HG03066 (cell line): ENCODE data around the gene CIDEB.

Source experiments
- ATAC-seq: cut with Tn5 transposase; IDR thresholded peaks from one replicate; pipeline ENCODE4 v1.9.1; 2021; ENCODE audit warnings: low read depth; ENCODE audit not compliant: unreplicated experiment

Gene CIDEB

DNA sequence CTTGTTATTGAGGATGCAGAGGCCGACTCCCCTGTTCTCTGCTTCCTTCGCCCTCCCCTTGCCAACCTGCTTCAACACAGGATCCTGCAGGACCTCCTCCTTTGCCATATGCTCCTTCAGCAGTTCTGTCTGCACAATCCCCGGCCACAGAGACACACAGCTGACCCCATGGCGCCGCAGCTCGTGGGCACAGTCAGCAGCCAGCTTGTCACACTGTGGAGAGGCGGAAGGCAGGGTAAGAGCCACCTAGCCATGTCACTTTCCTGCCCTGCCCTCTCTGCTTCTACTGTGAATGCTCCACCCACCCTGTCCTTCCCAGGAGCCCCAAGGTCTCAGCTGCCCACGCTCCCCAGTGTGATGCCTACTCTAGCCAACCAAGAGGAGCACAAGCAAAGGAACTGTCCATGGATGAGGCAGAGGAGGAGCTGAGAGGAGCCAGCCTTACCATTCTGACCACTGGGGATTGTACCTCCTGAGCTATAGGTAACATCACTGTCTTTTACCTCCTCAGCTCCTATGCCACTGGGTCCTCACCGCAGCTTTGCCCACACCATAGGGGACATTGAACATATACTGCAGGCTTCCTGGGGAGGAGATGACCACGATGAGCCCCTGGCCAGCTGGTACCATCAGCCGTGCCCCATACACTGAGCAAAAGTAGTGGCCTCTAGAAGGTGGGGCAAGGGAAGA, 15.5 kb downstream of the CIDEB start:
- ATAC-seq, result no peak

DNA sequence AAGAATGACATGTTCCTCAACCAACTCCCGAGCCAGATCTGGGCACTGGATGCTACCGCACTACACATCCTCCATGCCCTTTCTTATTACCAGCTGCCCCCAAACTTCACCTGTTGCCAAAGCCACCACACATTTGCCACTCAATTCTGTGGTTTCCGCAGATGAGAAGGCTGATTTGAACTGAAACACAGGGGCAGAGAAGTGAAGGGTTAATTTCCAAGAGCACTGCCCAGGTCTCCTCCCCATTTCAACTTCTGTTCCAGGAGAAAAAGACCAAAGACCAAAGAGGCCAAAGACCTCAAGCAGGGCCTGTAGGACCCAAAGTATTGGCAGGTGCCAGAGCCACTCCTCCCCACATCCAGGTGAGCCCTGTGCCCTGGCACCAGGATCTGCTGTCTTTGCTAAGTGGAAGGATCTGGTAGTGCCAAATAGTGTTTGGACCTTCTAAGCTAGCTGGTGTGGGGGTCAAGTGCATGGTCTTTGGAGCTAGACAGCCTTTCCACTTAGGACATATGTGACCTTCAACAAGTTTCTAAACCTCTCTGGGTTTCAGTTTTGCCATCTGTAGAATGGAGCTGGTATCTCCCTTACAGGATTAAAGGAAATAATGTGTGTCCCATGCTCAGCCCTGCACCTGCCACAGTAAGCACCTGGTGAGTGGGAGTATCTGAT, 16.2 kb downstream of the CIDEB start:
- ATAC-seq, result no peak

DNA sequence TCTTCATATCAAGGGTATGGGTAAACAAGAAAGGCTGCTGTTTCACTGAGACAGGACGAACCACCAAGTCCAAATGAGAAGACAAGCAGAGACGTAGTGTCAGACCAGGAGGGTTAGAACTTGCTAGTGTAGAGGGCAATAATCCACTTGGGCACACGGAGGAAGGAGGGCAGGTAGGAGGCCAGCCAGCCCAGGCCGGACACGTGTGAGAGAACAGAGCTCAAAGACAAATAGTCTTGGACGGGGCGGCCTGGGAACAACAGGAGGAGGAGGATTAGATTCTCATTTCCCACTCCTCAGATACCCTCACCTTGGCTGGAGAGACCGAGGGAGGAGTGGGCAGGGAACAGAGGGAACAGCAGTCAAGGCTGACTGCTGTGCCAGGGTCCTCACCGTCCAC, 17.0 kb downstream of the CIDEB start:
- no peak for ATAC-seq

DNA sequence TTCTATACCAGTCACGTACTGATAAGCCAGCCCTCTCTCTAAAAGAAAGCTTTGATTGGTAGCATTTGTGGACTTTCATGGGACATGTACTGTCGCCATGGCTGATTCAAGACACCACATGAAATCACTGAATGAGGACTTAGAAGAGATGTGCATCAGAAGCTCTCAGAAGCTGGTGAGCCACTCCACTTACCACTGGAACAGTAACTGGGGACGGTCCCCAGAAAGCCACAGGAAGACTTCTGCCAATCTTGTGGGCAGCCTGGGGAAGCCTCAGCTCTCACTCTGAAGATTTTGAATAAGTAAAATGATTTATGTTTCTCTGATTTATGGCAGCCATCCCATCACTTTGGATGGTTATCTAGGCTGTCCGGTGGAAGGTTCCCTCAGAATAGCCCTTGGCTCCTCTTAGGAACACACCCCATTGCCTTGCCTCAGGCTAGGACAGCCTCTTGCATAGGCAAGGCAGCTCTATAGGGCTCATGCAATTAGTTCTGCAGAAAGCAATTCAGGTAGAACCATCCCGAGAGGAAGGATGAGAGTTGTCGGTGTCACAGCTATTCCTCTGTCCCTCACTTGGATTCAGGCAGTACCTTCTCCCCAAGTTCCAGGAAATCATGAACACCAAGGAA, 18.0 kb downstream of the CIDEB start:
- ATAC-seq, result peak; percentile 80

DNA sequence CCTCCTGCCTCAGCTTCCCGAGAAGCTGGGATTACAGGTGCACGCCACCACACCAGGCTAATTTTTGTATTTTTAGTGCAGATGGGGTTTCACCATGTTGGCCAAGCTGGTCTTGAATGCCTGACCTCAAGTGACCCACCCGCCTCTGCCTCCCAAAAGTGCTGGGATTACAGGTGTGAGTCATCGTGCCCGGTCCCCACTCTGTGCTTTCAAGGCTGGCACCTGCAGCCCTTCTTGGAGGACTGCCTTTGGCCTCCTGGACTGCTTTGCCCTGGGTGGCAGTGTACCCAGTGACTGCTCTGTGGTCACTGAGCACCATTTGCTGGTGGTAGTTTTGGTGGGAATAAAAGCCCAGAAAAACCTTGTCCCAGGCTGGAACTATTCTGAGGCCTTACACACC, 20.8 kb downstream of the CIDEB start:
- ATAC-seq, result no peak

DNA sequence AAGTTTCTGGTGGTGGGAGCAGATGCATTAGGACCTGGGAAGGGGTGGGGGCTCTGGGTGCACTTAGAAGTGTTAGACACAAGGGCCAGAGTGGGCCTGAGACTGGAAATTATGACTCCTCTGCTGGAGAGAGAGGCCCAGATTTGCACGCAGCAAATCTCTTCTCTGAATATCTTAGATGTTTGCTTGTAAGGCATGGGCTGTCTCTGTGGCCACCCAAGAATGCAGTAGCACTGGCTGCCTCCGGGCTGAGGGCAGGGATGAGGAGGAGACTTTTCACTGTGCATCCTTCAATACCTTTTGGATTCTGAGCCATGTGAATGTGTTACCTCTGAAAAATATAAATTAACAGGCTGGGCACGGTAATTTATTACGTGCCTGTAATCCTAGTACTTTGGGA, 22.4 kb downstream of the CIDEB start:
- no peak for ATAC-seq

DNA sequence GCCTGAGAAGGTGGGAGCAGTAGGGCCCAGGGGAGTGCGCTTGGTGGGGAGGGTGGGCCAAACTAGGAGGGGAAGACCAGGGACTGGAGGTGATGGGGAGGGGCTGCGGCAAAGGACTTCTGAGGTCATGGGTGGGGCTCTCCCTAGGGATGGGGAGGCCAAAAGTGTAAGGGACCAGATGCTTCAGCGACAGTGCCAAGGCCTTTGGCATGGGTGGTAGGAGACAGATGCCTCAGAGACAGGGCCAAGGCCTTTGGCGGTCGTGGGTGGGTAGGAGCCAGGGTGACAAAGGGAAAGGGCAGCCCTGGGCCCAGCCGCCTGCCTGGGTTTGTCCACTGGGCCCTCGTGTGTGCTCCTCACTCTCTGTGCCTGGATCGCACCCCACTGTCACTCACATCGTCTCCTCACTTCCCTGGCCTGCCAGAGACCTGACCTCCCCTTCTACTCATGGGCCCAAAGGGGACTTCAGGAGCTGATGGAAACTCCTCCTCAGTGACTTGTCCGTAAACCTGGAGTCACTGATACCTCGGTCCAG, 23.2 kb downstream of the CIDEB start:
- ATAC-seq, result no peak

DNA sequence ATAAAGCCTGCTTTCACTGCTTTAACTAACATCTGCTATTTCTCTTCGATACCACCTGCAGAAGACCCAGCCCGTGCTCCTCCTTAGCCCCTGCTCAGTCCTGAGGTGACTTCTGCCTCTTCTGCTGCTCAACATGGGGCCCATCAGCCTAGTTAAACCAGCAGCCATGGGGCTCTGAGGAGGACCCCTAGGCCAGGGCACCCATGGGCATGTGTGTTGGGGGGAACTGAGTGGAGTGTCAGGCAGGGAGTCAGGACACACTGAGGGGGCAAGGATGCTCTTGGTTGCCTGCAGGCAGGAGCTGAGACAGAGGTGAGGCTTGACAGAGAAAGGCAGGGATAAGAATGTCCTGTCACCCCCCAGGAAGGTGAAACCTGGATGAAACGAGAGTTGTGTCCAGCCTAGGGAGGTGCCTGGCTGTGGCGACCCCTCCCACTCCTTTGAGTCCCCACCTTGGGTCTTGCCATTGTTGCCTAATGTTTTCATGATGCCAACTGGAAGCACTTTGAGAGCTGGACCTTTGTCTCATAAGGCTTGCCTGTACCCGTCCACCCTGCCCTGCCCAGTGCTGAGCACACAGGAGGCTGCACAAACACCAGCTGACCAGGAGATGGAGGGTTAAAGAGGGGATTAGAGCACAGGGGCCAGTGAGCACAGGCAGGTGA, 23.8 kb downstream of the CIDEB start:
- ATAC-seq, result no peak

DNA sequence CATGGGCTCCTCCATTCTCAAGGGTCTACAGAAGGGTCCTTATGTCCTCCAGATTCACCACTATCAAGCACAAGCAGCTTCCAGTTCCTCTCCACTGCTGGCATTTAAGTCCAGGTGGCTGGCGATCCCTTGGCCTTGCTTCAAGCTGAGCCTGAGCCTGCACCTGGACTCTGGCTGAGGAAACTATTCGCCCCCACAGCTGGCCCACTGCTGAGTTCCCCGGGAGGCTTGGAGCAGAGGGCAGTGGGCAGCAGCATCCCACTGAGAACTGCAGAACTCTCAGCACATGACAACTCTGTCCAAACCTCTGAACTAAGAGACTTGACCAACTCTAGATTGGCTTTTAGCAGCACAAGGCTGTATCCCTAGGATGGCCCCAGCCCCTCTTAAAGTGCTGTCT, 25.0 kb downstream of the CIDEB start:
- ATAC-seq, result no peak

DNA sequence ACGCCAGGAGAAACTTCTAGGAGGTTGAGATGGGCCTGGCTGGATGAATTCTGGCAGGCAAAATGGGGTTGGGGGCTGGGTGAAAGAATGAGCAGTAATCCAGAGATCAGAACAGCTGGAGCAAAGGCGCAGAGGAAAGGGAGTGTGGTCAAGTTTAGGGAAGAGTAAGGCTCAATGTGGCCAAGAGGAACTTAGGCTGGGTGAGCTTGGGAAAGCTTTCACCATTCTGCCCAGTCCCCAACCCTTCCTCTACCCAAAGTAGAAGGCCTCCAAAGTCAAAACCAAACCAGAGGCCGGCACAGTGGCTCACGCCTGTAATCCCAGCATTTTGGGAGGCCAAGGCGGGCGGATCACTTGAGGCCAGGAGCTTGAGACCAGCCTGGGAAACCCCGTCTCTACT, 26.1 kb downstream of the CIDEB start:
- ATAC-seq, result no peak

DNA sequence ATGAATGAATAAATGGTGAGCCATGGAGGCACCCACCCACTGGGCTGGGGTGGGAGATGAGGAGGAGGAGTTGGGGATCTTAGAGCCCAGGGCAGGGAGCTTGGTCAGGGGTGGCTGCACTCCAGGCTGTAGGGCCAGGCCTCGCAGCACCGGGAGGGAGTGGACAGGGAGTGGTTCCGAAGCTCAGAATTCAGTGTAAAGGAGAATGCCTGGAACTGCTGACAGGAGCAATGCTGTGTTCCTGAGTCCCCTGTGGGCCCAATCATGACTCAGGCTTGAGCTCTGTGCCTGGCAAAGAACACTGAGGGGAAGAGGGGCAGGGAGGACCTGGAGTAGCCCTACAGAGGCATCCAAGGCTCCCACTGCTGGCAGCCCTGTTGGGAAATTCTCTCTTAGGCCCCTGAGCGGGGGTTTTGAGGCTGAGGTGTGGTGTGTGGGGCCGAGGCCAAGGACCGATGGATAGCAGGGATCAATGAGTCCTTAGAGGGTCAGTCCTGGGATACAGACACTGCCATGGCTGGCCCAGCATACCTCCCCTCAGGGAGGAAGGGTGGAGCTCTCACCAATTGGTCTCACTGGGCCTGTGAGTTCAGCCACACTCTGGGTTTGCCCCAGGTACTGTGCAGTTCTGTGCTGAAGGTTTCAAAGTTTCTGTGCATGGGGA, 26.8 kb downstream of the CIDEB start:
- ATAC-seq, result no peak

DNA sequence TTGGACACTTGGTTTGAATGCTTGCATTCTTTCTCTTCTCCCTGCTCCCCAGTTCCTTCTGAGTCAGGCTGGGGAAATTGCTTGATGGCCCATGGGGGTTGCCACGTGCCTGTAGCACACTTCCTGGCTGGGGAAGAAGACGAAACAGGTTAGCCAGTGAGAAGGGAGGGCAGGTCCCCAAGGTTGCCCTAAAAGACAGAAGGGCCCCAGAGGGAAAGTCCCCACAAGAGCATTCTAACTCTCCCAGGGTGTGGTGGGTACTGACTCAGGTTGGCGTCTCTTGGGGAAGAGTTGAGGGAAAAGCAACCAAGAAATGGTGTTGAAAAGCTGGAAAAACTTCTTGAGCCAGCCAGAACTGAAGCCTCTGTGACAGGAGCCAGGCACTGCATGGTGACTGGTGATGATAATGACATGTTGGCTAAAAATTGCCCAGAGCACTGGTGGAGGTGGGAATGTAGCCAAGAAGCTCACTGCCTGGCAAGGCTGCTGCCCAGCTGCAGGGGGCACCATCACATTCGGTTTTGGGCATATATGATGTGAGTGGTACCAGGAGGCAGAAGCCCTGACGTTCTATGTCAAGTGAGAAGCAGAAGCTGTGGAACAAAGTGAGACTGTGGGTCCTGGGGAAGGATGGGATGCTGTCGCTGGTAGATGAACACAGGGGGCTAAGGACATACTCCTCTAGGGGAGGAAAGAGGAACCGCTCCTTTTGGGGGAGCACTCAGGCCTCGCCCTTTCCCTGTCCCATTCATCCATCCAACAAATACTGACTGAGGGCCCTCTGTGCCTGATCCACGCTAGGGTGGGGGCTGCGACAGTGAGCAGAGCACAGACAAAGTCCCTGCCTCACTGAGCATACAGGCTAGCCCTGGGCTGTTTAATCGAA, 28.2 kb downstream of the CIDEB start:
- ATAC-seq, result peak; percentile 56

DNA sequence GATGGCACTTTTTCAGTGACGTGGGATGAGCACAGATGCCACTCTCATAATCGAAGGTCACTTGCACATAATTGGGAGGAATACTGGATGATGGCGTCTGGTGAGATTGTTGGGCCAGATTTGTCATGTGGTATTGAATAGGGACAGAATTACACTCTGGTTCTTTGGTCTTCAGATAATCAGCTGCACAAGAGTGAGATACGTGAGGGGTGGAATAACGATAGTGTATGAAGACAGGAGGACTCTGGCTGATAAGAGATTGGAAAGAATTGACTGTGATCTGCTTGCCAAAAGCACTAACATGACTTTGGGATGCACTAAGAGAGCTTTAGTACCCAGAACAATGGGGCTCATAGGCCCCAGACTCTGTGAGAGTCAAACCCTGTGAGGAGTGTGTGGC, 29.4 kb downstream of the CIDEB start:
- ATAC-seq, result no peak

DNA sequence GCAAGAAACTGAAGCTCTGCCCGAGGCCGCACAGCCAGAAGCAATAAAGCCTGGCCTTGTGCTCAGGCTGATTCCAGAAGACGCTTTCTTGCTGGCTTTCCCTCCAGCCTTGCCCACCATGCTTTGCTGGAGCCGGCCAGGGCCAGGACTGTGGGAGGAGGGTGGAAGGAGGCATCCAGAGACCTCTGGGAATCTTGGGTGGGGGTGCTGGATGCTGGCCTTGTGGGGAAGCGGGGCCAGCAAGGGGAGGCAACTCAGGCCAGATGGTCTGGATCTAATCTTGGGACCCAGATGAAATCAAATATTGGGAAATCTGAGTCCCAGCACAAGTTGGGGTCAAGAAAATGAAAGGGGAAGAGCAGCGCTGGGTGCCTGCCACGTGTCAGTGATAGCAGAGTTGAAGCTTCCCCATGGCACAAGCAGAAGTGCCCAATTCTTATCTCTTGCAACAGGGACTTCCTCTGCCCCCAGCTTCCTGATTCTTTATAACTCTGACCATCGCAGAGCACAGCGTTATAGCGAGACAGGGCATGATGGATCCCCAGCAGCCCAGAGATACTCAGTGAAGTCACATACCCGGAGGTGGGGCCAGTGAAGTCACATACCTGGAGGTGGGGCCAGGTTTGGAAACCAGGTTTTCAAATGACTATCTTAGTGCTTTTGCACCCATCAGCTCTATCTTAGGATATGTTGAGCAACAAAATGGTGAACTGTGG, 30.0 kb downstream of the CIDEB start:
- no peak for ATAC-seq

DNA sequence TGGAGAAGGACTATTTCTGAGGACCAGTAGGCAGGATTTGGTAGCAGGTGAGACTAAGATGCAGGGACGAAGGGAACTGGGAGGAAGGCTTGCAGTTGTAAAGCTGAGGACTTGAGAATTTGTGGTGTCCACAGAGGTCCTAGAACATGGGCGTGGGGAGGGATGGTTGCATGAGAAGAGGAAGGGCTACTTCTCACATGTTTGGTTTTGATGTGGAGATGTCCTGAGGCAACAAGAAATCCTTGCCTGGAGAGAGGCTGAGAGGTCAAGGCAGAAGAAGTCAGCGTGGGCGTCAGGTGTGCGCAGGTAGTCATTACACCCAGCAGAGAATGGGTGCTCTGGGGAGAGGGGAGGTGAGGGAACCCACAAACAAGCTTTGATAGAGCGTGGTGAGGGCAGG, 30.7 kb downstream of the CIDEB start:
- no peak for ATAC-seq

DNA sequence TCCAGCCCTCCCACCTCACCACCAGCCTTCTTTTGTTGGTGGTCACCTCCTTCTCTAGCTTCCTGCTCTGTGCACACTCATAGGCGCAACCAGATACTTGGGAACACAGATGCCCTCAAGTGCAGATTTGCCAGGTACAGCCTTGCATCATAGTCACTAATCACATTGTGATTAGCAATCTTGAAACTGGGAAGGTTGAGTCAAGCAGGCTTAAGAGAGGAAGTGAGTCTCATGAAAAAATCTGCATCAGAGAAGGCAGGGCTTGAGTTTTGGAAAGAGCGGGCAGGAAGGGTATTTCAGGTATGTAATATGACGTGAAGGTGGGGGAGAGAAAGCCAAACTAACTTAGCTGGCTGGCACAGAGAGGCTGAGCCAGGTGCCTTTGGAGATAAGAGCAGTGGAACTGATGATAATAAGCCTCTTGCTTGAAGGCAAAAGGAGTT, 33.7 kb downstream of the CIDEB start:
- ATAC-seq, result no peak

DNA sequence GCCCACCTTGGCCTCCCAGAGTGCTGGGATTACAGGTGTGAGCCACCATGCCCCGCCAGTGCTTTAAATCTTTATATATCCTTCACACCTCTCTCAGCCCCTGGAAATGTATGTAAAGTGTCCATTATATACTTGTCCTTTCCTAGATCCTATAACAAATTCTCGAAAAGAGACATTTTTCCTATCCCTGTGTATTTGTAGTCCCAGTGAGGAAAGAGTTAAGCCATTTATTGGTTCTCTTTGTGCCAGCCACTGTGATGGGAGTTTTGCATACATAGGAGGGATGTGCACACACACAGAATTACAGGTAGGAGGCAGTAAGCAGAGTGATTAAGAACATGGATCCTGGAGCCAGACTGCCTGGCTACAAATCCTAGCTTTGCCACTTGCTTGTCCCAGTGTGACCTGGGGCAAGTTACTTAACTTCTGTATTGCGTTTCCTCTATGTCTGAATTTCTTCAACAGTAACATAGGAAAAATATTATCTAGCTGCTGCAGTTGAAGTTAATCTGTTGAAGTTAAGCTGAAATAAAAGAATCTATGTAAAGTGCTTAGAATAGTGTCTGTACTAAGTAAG, 34.3 kb downstream of the CIDEB start:
- no peak for ATAC-seq

DNA sequence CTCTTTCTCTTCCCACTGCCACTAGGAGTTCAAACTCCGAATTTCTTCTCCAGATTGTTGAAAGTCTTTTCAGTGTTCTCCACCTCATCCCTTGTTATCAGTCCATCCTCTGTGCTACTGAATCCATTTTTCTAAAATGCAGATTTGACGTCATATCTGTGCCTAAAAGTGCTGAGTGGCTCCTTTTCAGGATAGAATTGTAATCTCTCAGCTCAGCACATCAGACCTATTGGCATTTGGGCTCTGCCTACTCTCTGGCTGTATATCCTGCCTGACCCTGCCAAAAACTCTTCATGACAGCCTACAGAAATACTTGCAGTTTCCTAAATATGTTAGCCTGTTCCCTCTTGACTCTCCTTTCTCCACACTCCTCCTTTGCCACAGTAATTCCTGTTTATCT, 35.3 kb downstream of the CIDEB start:
- ATAC-seq, result no peak

DNA sequence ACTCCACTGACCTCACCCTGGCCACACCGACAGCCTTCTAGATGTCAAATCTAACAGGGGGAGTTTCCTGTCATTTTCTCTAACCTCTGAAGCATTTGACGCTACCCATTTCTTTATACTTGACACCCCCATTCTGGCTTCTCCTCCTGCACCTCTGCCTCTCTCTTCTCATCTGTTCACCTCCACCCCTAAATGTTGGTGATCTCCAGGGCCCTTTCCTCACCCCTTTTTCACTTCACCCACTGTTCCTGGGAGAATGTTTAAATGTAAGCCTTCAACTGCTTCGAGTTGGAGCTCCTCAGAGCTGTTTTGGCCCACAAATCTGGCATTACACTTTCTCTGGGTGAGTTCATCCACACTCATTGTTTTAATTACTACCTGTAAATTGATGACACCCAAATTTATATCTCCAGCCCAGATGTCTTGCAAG, 35.9 kb downstream of the CIDEB start:
- ATAC-seq, result no peak
